ENCODE measurements around the gene GCGR.
A peak's percentile ranks its signal among the peaks of the same experiment; 100 is the strongest.

The GCGR gene

DNA sequence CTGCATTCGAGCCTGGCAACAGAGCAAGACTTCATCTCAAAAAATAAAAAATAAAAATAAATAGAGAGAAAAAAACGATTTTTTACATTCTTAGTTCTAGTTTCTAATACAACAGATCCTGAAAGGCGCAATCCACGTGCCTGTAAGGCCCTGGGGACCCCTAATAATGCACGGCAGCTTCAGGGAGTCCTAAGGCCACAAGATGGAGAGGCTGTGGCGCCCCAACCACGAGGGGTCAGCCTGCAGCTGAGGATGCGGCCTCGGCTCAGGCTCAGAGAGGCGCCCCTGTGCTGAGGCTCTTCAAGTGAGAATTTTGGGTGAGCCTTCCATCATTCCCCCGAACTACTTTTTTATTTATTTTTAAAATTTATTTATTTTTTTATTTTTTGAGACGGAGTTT, 45.5 kb downstream of the GCGR start:
- DNase-seq, result no peak

GRCh38 chr17:81851423-81851822, 47.5 kb downstream of the GCGR start:
- DNase-seq, result no peak

GRCh38 chr17:81852237-81852636, 48.3 kb downstream of the GCGR start:
- no peak for DNase-seq

DNA sequence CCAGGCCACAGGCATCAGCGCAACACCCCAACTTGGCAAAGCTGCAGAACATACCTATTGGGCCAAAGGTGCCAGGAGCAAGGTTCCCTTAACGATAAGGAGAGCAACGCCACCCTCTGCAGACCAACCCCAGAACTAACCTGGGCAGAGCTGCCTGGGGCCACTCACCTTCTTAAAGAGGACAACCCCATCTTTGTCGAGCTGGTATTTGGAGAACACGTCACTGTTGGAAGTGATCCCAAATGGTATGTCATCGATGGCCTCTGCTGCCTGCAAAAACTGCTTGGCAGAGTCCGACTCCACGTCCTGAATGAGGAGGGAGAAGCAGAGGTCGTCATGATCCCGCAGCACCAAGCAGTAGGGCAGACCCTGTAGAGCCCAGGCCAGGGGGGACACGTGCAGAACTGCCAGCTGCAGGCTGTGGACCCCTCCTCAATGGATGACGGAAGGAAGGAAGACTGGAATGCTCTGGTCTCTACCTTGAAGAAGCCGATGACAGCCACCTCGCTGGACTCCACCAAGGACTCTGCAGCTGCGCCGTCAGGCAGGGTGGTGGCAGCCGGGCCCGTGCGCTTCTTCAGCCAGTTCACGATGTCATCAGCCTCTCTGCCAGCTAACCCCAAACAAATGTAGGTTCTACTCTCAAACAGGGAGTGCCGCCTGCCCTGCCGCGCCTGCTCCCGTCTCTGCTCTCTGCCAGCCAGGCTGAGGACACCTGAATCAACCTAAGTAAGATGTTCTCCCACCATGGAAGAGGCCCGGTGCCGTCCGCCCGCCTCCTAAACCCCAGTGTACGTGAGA, 51.2 kb downstream of the GCGR start:
- no peak for DNase-seq

GRCh38 chr17:81858170-81858966, 54.4 kb downstream of the GCGR start:
- no peak for DNase-seq

- DNase-seq, result no peak
Observed at GRCh38 chr17:81858967-81859905, 55.3 kb downstream of the GCGR start.

DNA sequence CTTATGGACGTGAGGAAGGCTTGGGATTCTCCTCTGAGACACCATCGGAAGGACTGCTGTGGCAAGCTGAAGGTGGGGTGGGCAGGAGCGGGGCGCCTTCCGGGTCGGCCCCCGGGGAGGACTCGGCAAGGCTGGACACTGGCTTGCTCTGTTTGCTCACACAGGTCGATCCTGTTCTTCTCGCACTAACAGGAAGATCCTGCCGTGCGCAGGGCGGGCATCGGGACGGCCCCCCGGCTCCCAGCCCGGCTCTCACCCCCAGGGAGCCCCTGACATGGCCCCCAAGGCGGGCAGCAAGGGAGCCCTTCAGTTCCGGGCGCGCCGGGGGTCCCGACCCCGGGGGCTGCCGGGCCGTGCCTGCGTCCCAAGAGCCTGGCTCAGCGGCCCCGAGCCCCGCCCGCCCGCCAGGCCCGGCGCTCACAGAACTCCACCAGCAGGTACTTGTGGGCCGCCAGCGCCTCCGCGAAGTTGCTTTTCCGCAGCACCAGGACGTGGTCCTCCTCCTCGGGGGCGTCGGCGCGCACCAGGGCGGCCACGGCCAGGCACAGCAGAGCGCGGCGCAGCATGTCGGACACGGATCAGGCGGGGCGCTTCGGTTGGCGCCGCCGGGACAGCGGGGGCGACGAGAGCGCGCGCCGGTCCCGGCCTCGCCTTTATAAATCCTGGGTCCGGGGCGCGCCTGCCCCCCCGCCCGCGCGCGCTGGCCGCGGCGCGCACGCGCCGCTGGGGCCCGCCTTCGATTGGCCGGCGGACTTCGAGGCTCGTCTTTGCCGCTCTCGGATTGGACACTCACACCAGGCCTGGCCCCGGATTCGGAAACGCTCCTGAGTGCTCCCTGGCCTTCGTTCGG, 56.2 kb downstream of the GCGR start, which contains the start of gene P4HB:
Gene P4HB (minus strand): TSS at position 630 of the 850 bp plus-strand sequence. CDS start 64 bp downstream, at position 566.
- no peak for DNase-seq

DNA sequence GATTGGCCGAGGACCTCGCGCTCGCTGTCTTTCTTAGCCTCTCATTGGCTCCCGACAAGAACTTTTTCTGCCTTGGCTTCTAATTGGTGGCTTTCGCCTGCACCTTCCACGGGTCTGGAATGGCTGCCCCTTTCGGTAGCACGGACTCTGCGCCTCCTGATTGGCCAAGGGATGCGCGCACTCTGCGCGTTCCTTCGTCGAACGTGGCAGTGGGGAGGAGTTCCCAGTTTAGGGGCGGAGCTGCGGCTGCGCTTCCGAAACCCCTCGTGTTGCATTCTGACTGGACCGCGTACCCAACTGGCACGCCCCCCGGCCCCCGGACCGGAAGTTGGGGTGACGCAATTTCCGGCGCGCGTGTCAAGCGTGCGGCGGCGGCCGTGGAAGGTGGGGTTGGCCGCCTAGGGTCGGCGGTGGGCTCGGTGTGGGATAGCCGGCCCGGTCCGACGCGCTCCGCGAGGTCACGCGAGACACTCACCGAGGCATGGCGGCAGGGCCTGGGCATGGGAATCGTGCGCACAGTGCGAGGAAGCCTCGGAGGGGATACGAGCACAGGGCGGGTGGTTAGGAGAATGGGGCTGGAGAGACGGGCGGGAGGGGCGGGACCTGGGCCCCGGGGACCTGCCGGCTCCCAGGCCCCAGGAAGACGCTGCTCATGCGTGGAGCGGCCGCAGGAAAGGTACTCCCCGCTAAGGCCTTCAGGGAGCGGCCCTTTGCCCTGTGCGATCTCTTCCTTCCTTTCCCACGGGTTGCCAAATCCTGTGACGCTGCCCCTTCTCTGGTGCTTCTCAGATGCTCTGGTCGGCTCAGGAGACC, 57.0 kb downstream of the GCGR start:
- peak; percentile 100 for DNase-seq

DNA sequence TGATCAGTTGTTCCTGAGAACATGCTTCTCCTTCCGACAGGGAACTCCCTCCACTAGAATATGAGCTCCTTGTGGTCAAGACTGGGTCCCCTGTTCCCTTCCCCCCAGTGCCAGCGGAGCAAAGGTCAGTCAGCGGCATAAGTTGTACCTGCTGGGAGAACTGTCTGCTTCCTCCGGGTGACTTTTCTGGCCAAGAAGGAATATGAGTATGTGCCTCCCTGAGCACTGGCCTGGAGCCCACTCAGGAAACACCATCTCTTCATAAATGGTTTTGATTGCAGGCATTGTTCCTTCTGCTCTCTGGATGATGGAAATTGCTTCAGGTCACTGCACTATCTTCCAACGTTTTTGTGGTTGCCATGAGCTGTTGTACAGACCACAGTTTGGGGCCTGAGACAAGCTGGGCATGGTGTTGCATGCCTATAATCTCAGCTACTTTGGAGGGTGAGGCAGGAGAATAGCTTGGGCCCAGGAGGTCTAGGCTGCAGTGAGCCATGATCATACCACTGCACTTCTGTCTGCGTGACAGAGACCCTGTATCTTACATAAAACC, 59.2 kb downstream of the GCGR start:
- no peak for DNase-seq
